Thymus (tissue), 11 donors: ENCODE results near the gene HJURP. TPM values are rescaled to one million over a fixed set of nuclear protein-coding genes. Genes with fewer than 3 reads are reported as not detected.

Source experiments
- DNase-seq, 9 donors: peaks; one replicate each; pipeline ENCODE4 v3.0.0-alpha.2; 2013; ENCODE audit warnings: low spot score in 9 of 9, low read depth in 6 of 9, missing footprints in 1 of 9
- H3K27ac ChIP-seq, 2 donors: one replicate each; pipeline ENCODE4 v1.5.1; 2013; ENCODE audit warnings: control low read depth in 1 of 2, low read depth in 1 of 2, low read length in 1 of 2, mild to moderate bottlenecking in 1 of 2, moderate library complexity in 1 of 2
- H3K27me3 ChIP-seq, 2 donors: one replicate each; pipeline ENCODE4 v1.5.1; 2013; ENCODE audit warnings: low read length in 1 of 2; ENCODE audit not compliant: control insufficient read depth in 2 of 2, insufficient read depth in 1 of 2
- H3K36me3 ChIP-seq, 2 donors: one replicate each; pipeline ENCODE4 v1.5.1; 2013; ENCODE audit warnings: low read length in 1 of 2, mild to moderate bottlenecking in 1 of 2, moderate library complexity in 1 of 2; ENCODE audit not compliant: control insufficient read depth in 2 of 2, insufficient read depth in 2 of 2
- H3K4me1 ChIP-seq, 2 donors: one replicate each; pipeline ENCODE4 v1.5.1; 2013; ENCODE audit warnings: low read length in 2 of 2; ENCODE audit not compliant: control insufficient read depth in 2 of 2, insufficient read depth in 2 of 2
- H3K4me3 ChIP-seq, 2 donors: one replicate each; pipeline ENCODE4 v1.5.1; 2013; ENCODE audit warnings: low read length in 2 of 2, control low read depth in 1 of 2, mild to moderate bottlenecking in 1 of 2
- H3K9me3 ChIP-seq, 2 donors: one replicate each; pipeline ENCODE4 v1.5.1; 2013; ENCODE audit warnings: low read length in 1 of 2, mild to moderate bottlenecking in 1 of 2; ENCODE audit not compliant: control insufficient read depth in 2 of 2, insufficient read depth in 1 of 2
- WGBS: extraction: QIAGEN DNeasy Blood & Tissue Kit; methylation state at CpG from one replicate; pipeline ENCODE4 v1.1.7; 2013; 5-methylcytosine and 5-hydroxymethylcytosine counted together
- polyA plus RNA-seq: library from polyadenylated mRNA; stranded (reverse); fragments of 200-250 nt; gene quantifications from one replicate; pipeline ENCODE4 v1.2.3, GENCODE V29; 2013
- total RNA-seq: library from RNA; stranded (reverse); fragments of 120-200 nt; gene quantifications from one replicate; pipeline ENCODE4 v1.2.4, GENCODE V29; 2013
- donor health status: healthy.

The HJURP gene
- total and polyA plus RNA-seq, 2 donors, result 5.8 to 29.7 TPM

- no peaks in the 10 kb centered on the region for H3K36me3 ChIP-seq
- no peak overlapping the region for H3K4me3 ChIP-seq
- no peaks in the 10 kb centered on the region for H3K4me1 ChIP-seq
- no peak overlapping the region for H3K27ac ChIP-seq
- WGBS, result 78% methylated on average over 8 of the region's 8 CpGs
- peaks cover 0 to 4% of the 10 kb centered on the region in 2 donors for H3K9me3 ChIP-seq
- peaks cover 0 to 4% of the 10 kb centered on the region in 2 donors for H3K27me3 ChIP-seq
- no peak for DNase-seq
These were observed 50.3 kb downstream of the HJURP start for GRCh38 chr2:233803994-233804393.

DNA sequence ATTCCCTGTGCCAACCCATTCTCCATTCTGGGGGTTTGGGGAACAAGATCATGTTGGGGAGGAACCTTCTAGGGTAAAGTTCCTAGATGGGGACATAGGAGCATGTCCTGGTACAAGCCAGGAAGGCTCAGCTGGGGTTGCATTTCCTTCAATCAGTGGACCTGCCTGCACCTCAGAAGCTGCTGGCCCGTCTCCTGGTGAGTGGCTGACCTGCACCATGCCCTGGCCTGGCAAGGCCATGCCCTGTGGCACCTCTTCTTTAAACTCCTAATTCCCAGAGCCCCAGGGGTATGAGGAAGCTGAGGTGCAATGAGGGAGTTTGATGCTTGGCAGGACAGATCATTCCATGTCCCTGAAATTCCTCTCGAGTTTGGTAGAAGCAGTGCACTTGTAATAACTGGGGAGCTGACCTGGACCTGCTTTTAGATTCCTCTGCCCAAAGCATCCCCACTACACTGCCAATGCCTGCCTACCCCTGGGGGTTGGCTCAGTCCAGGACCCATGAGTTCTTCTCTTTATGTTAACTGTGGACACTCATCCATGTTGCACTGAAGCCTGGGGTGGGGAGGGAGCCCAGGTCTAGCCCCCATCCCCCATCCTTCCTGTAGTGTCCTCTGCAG lies 50.9 kb downstream of the HJURP start:
- H3K27ac ChIP-seq, result no peak overlapping the region
- H3K27me3 ChIP-seq, result peaks cover 0 to 4% of the 10 kb centered on the region in 2 donors
- DNase-seq, result no peak
- 87% methylated on average over 2 of the region's 2 CpGs for WGBS
- no peak overlapping the region for H3K4me3 ChIP-seq
- H3K36me3 ChIP-seq, result no peaks in the 10 kb centered on the region
- peaks cover 0 to 4% of the 10 kb centered on the region in 2 donors for H3K9me3 ChIP-seq
- H3K4me1 ChIP-seq, result no peaks in the 10 kb centered on the region

DNA sequence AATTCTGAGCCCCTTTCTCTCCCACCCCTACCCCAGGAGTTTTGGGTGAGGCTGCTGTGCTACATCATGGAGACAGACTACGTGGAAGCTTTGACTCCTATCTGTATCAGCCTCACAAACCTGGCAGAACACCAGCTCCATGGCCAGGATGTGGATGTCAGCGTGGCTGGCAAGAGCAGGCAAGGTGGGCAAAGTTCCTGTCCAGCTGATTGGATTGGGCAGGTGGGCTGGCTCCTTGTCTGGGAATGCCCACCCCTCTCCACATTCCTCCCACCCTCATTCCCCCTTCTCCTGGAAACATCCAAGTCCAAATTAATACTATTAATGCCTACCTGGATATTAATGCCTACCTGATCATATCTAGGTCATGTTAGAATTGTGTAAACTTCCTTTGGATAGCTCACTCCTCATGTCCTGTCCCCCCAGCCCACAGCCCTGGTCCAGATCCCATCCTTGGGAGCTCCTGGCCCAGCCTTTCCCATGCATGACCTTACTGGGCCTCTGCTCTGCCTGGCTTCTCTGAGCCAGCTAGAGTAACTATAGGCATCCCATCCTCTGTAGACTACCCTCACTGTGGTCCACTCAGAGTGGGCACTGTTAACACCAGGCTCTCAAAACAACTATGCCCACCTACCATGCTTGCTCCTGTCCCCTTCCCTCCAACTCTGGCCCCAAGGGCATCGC lies 52.1 kb downstream of the HJURP start:
- Histone ChIP-seq H3K27ac (no peak overlapping the region), H3K4me3 (no peak overlapping the region), H3K36me3 (no peaks in the 10 kb centered on the region), H3K4me1 (no peaks in the 10 kb centered on the region), H3K27me3 (peaks cover 0 to 4% of the 10 kb centered on the region in 2 donors), H3K9me3 (peaks cover 0 to 4% of the 10 kb centered on the region in 2 donors)
- no peak for DNase-seq
- 82% methylated on average over 3 of the region's 3 CpGs for WGBS

- H3K36me3 ChIP-seq, result no peaks in the 10 kb centered on the region
- no peak overlapping the region for H3K4me3 ChIP-seq
- WGBS, result 65% methylated on average over 9 of the region's 9 CpGs
- peaks cover 0 to 4% of the 10 kb centered on the region in 2 donors for H3K9me3 ChIP-seq
- H3K27ac ChIP-seq, result no peak overlapping the region
- no peak for DNase-seq
- H3K27me3 ChIP-seq, result peaks cover 0 to 4% of the 10 kb centered on the region in 2 donors
- H3K4me1 ChIP-seq, result no peaks in the 10 kb centered on the region
These were observed 52.8 kb downstream of the HJURP start for GRCh38 chr2:233801357-233802131.

GRCh38 chr2:233800208-233800607 lies 54.1 kb downstream of the HJURP start:
- no peak for DNase-seq

GRCh38 chr2:233799716-233800115 lies 54.6 kb downstream of the HJURP start:
- Histone ChIP-seq H3K9me3 (peaks cover 0 to 4% of the 10 kb centered on the region in 2 donors), H3K27ac (no peak overlapping the region), H3K4me3 (no peak overlapping the region), H3K4me1 (no peaks in the 10 kb centered on the region), H3K36me3 (no peaks in the 10 kb centered on the region), H3K27me3 (peaks cover 0 to 2% of the 10 kb centered on the region in 2 donors)
- no peak for DNase-seq
- 56% methylated on average over 5 of the region's 5 CpGs for WGBS

More at GRCh38 chr2:233800208-233800607, 54.1 kb downstream of the HJURP start:
- H3K27ac ChIP-seq, result no peak overlapping the region
- peaks cover 0 to 4% of the 10 kb centered on the region in 2 donors for H3K27me3 ChIP-seq
- H3K4me1 ChIP-seq, result no peaks in the 10 kb centered on the region
- no peaks in the 10 kb centered on the region for H3K36me3 ChIP-seq
- 89% methylated on average over 7 of the region's 7 CpGs for WGBS
- peaks cover 0 to 4% of the 10 kb centered on the region in 2 donors for H3K9me3 ChIP-seq
- no peak overlapping the region for H3K4me3 ChIP-seq

- Histone ChIP-seq H3K4me3 (no peak overlapping the region), H3K27me3 (no peaks in the 10 kb centered on the region), H3K4me1 (no peaks in the 10 kb centered on the region), H3K9me3 (peaks cover 0 to 4% of the 10 kb centered on the region in 2 donors), H3K27ac (no peak overlapping the region), H3K36me3 (no peaks in the 10 kb centered on the region)
- no peak for DNase-seq
- WGBS, result 71% methylated on average over 7 of the region's 7 CpGs
These were observed 55.2 kb downstream of the HJURP start for GRCh38 chr2:233799087-233799665.

- Histone ChIP-seq H3K4me3 (no peak overlapping the region), H3K27me3 (no peaks in the 10 kb centered on the region), H3K4me1 (no peaks in the 10 kb centered on the region), H3K9me3 (peaks cover 0 to 4% of the 10 kb centered on the region in 2 donors), H3K36me3 (no peaks in the 10 kb centered on the region), H3K27ac (no peak overlapping the region)
- DNase-seq, result no peak
- WGBS, result 91% methylated on average over 14 of the region's 14 CpGs
These were observed 55.8 kb downstream of the HJURP start for GRCh38 chr2:233798335-233799086.
